Mesodermal cell (in vitro differentiated cells): Measurements from ENCODE around the gene PPP1R3G. TPM values are rescaled to one million over a fixed set of nuclear protein-coding genes. Genes with fewer than 3 reads are reported as not detected.

Source experiments
- H3K27ac ChIP-seq: 2 replicates; pipeline ENCODE4 v1.7.0; 2013; ENCODE audit warnings: mild to moderate bottlenecking, low read depth, low read length, moderate library complexity; ENCODE audit not compliant: severe bottlenecking
- H3K36me3 ChIP-seq: 2 replicates; pipeline ENCODE4 v1.7.1; 2013; ENCODE audit warnings: mild to moderate bottlenecking, low read length, moderate library complexity; ENCODE audit not compliant: control insufficient read depth, insufficient read depth
- H3K4me1 ChIP-seq: one replicate; pipeline ENCODE4 v1.7.1; 2013; ENCODE audit warnings: mild to moderate bottlenecking, low read length; ENCODE audit not compliant: insufficient read depth, control insufficient read depth, poor library complexity, severe bottlenecking
- H3K4me3 ChIP-seq: 2 replicates; pipeline ENCODE4 v1.7.0; 2013; ENCODE audit warnings: low read length, control low read depth, mild to moderate bottlenecking; ENCODE audit not compliant: insufficient read depth, poor library complexity, severe bottlenecking; ENCODE audit errors: extremely low read depth
- H3K9me3 ChIP-seq: 2 replicates; pipeline ENCODE4 v1.7.1; 2013; ENCODE audit warnings: mild to moderate bottlenecking, low read length, moderate library complexity; ENCODE audit not compliant: control insufficient read depth
- WGBS, 2 experiments: methylation state at CpG; one replicate each; pipeline ENCODE4 v1.1.5; 2013; ENCODE audit warnings: missing lambda C conversion rate in 2 of 2; ENCODE audit not compliant: insufficient coverage in 2 of 2; 5-methylcytosine and 5-hydroxymethylcytosine counted together
- polyA plus RNA-seq, 2 experiments: library from polyadenylated mRNA; stranded (reverse); fragments of 50-300 nt; gene quantifications; one replicate each; pipeline ENCODE4 v1.2.3, GENCODE V29; 2013

Gene PPP1R3G
- polyA plus RNA-seq (2013, experiment 1 of 2) = 0.11 TPM
- polyA plus RNA-seq (2013, experiment 2 of 2) = 0.25 TPM

GRCh38 chr6:5084781-5085647 lies at the start of gene PPP1R3G:
Gene PPP1R3G, plus strand, starts transcription at chr6:5085341. Its CDS starts 145 bp downstream, at chr6:5085486.
- Histone ChIP-seq H3K9me3 (no peaks in the 10 kb centered on the region), H3K4me1 (peaks cover 36% of the 10 kb centered on the region), H3K36me3 (no peaks in the 10 kb centered on the region), H3K4me3 (peak within 1 kb of the TSS; percentile 48), H3K27ac (no peak within 1 kb of the TSS)
- WGBS, 2 experiments = 1% methylated on average over 68 to 76 of the region's 83 CpGs

GRCh38 chr6:5036269-5036668 lies 48.9 kb upstream of the PPP1R3G start:
- Histone ChIP-seq H3K27ac (no peak overlapping the region), H3K4me3 (no peak overlapping the region), H3K9me3 (no peaks in the 10 kb centered on the region), H3K4me1 (peaks cover 9% of the 10 kb centered on the region), H3K36me3 (no peaks in the 10 kb centered on the region)
- WGBS, 2 experiments = 38 to 40% methylated on average over 8 of the region's 8 CpGs

GRCh38 chr6:5041955-5042354 lies 43.2 kb upstream of the PPP1R3G start:
- Histone ChIP-seq H3K4me1 (no peaks in the 10 kb centered on the region), H3K27ac (no peak overlapping the region), H3K4me3 (no peak overlapping the region), H3K9me3 (no peaks in the 10 kb centered on the region), H3K36me3 (no peaks in the 10 kb centered on the region)
- WGBS, 2 experiments = 80 to 92% methylated on average over 1 to 2 of the region's 2 CpGs

- H3K4me3 ChIP-seq = no peak overlapping the region
- H3K4me1 ChIP-seq = no peaks in the 10 kb centered on the region
- 88 to 100% methylated on average over 2 of the region's 3 CpGs for WGBS, 2 experiments
- H3K27ac ChIP-seq = no peak overlapping the region
- H3K36me3 ChIP-seq = no peaks in the 10 kb centered on the region
- H3K9me3 ChIP-seq = no peaks in the 10 kb centered on the region
These were observed 42.7 kb upstream of the PPP1R3G start for GRCh38 chr6:5042436-5042835.

- Histone ChIP-seq H3K36me3 (no peaks in the 10 kb centered on the region), H3K9me3 (peaks cover 3% of the 10 kb centered on the region), H3K27ac (no peak overlapping the region), H3K4me3 (no peak overlapping the region), H3K4me1 (no peaks in the 10 kb centered on the region)
- WGBS, 2 experiments = 94 to 96% methylated on average over 3 of the region's 3 CpGs
These were observed 40.3 kb upstream of the PPP1R3G start for GRCh38 chr6:5044866-5045265.

GRCh38 chr6:5045416-5045815 lies 39.7 kb upstream of the PPP1R3G start:
- Histone ChIP-seq H3K4me1 (no peaks in the 10 kb centered on the region), H3K9me3 (peaks cover 9% of the 10 kb centered on the region), H3K4me3 (no peak overlapping the region), H3K36me3 (no peaks in the 10 kb centered on the region), H3K27ac (no peak overlapping the region)
- 90 to 93% methylated on average over 4 of the region's 8 CpGs for WGBS, 2 experiments

- no peak overlapping the region for H3K4me3 ChIP-seq
- no peaks in the 10 kb centered on the region for H3K36me3 ChIP-seq
- WGBS, 2 experiments = 93 to 96% methylated on average over 6 to 8 of the region's 9 CpGs
- H3K4me1 ChIP-seq = no peaks in the 10 kb centered on the region
- peaks cover 16% of the 10 kb centered on the region for H3K9me3 ChIP-seq
- no peak overlapping the region for H3K27ac ChIP-seq
These were observed 38.7 kb upstream of the PPP1R3G start for GRCh38 chr6:5046430-5046829.

- H3K4me1 ChIP-seq = peaks cover 25% of the 10 kb centered on the region
- no peaks in the 10 kb centered on the region for H3K36me3 ChIP-seq
- peaks cover 21% of the 10 kb centered on the region for H3K9me3 ChIP-seq
- H3K4me3 ChIP-seq = no peak overlapping the region
- WGBS, 2 experiments = 83 to 90% methylated on average over 2 of the region's 2 CpGs
- H3K27ac ChIP-seq = no peak overlapping the region
These were observed 35.1 kb upstream of the PPP1R3G start for GRCh38 chr6:5050009-5050408.

- WGBS, 2 experiments = 80% methylated on average over 1 of the region's 1 CpG; no CpG with 5 or more reads in 1 of the 2 experiments
- peaks cover 21% of the 10 kb centered on the region for H3K9me3 ChIP-seq
- H3K36me3 ChIP-seq = no peaks in the 10 kb centered on the region
- H3K27ac ChIP-seq = no peak overlapping the region
- no peak overlapping the region for H3K4me3 ChIP-seq
- H3K4me1 ChIP-seq = peaks cover 25% of the 10 kb centered on the region
These were observed 33.7 kb upstream of the PPP1R3G start for GRCh38 chr6:5051394-5051793.

- H3K36me3 ChIP-seq = no peaks in the 10 kb centered on the region
- peak overlapping the region; percentile 37 for H3K27ac ChIP-seq
- peaks cover 21% of the 10 kb centered on the region for H3K9me3 ChIP-seq
- peaks cover 27% of the 10 kb centered on the region for H3K4me1 ChIP-seq
- no peak overlapping the region for H3K4me3 ChIP-seq
These were observed 32.1 kb upstream of the PPP1R3G start for GRCh38 chr6:5053038-5053437.

- Histone ChIP-seq H3K9me3 (peaks cover 21% of the 10 kb centered on the region), H3K36me3 (no peaks in the 10 kb centered on the region), H3K4me1 (peaks cover 30% of the 10 kb centered on the region), H3K4me3 (peak overlapping the region; percentile 10), H3K27ac (peak overlapping the region; percentile 73)
- WGBS, 2 experiments = 100% methylated on average over 1 of the region's 1 CpG; no CpG with 5 or more reads in 1 of the 2 experiments
These were observed 31.3 kb upstream of the PPP1R3G start for GRCh38 chr6:5053864-5054244.
